H1 (cell line): Measurements from ENCODE around the gene TAAR9. TPM values are rescaled to one million over a fixed set of nuclear protein-coding genes. Genes with fewer than 3 reads are reported as not detected.

Experiments
- CTCF ChIA-PET: fragments of 300-600 bp; sonication (Branson Sonifier 250); formaldehyde crosslinking; loops from one replicate; lab custom pipeline; 2021; ENCODE audit not compliant: partially characterized antibody; lab: Charles Lee
- POLR2A ChIA-PET: fragments of 300-600 bp; sonication (Branson Sonifier 250); formaldehyde crosslinking; loops from one replicate; lab custom pipeline; 2021; ENCODE audit warnings: inconsistent platforms; ENCODE audit not compliant: partially characterized antibody; lab: Charles Lee
- DNase-seq, 2 experiments: peaks; one replicate each; pipeline versions ENCODE4 v3.0.0 to v3.0.0-alpha.2; 2010 to 2022; ENCODE audit warnings: low spot score in 2 of 2, low read depth in 1 of 2, mixed read lengths in 1 of 2
- FAIRE-seq: peaks from 2 replicates; lab custom pipeline; 2011; peaks lifted over from hg19 to GRCh38; lab: Jason Lieb, UNC
- H2AFZ ChIP-seq: 2 replicates; pipeline ENCODE4 v1.8.1; 2012; ENCODE audit warnings: low read length, inconsistent platforms
- H2AK5ac ChIP-seq: 2 replicates; pipeline ENCODE4 v1.6.1; 2013; ENCODE audit warnings: low read depth, low read length
- H2BK120ac ChIP-seq: replicated peaks from 2 replicates; pipeline ENCODE3; 2013; ENCODE audit warnings: low read depth, low read length, inconsistent platforms
- H2BK12ac ChIP-seq: 2 replicates; pipeline ENCODE4 v1.6.1; 2013; ENCODE audit warnings: low read depth, low read length
- H2BK15ac ChIP-seq: 2 replicates; pipeline ENCODE4 v1.6.1; 2013; ENCODE audit warnings: low read length
- H2BK20ac ChIP-seq: 2 replicates; pipeline ENCODE4 v1.6.1; 2013; ENCODE audit warnings: low read length
- H2BK5ac ChIP-seq: 2 replicates; pipeline ENCODE4 v1.6.1; 2013; ENCODE audit warnings: low read depth, low read length
- H3K14ac ChIP-seq: 2 replicates; pipeline ENCODE4 v1.6.1; 2013; ENCODE audit warnings: inconsistent platforms; ENCODE audit not compliant: insufficient read length
- H3K18ac ChIP-seq: 2 replicates; pipeline ENCODE4 v1.6.1; 2013; ENCODE audit warnings: low read length; ENCODE audit errors: extremely low read depth
- H3K23ac ChIP-seq: 2 replicates; pipeline ENCODE4 v1.6.1; 2013; ENCODE audit warnings: inconsistent platforms; ENCODE audit not compliant: insufficient read length
- H3K23me2 ChIP-seq: 2 replicates; pipeline ENCODE4 v1.6.1; 2013; ENCODE audit warnings: low read depth, low read length
- H3K27ac ChIP-seq: 2 replicates; pipeline ENCODE4 v1.6.1; 2011; ENCODE audit warnings: low read depth, low read length, inconsistent platforms
- H3K27me3 ChIP-seq, 4 experiments: replicated peaks in 1 of 4; 1 replicate in 1 of 4; 2 replicates in 3 of 4; pipeline versions ENCODE4 v1.6.1 to v1.8.1; 2011 to 2013; ENCODE audit warnings: low read length in 3 of 4, mild to moderate bottlenecking in 3 of 4, inconsistent platforms in 2 of 4, mixed read lengths in 2 of 4, moderate library complexity in 1 of 4; ENCODE audit not compliant: control insufficient read depth in 3 of 4, insufficient read depth in 3 of 4; ENCODE audit errors: extremely low read depth in 1 of 4
- H3K36me3 ChIP-seq, 4 experiments: 2 replicates each; pipeline versions ENCODE4 v1.6.1 to v1.8.1; 2011 to 2013; ENCODE audit warnings: mild to moderate bottlenecking in 4 of 4, low read length in 3 of 4, moderate library complexity in 2 of 4, control low read depth in 1 of 4, inconsistent platforms in 1 of 4; ENCODE audit not compliant: insufficient read depth in 4 of 4, control insufficient read depth in 2 of 4
- H3K4ac ChIP-seq: replicated peaks from 2 replicates; pipeline ENCODE3; 2013; ENCODE audit warnings: low read length, low read depth, mixed read lengths, inconsistent platforms; ENCODE audit not compliant: insufficient read length
- H3K4me1 ChIP-seq, 4 experiments: replicated peaks in 1 of 4; 1 replicate in 1 of 4; 2 replicates in 3 of 4; pipeline versions ENCODE4 v1.6.1 to v1.8.1; 2011 to 2013; ENCODE audit warnings: low read length in 3 of 4, inconsistent platforms in 2 of 4, mixed read lengths in 1 of 4; ENCODE audit not compliant: insufficient read depth in 4 of 4, control insufficient read depth in 3 of 4
- H3K4me2 ChIP-seq, 2 experiments: 2 replicates each; pipeline versions ENCODE4 v1.6.1 to v1.8.1; 2011 to 2013; ENCODE audit warnings: low read depth in 2 of 2, low read length in 2 of 2, control low read depth in 1 of 2, inconsistent platforms in 1 of 2, mild to moderate bottlenecking in 1 of 2; ENCODE audit not compliant: insufficient read depth in 1 of 2
- H3K4me3 ChIP-seq, 4 experiments: fragments of 200-600, 300-600 bp in 1 of 4; sonication (generic), shearing (Covaris generic), sonication (Bioruptor Twin) in 1 of 4; 2 replicates each; pipeline versions ENCODE4 v1.5.1 to v1.8.1; 2011 to 2016; ENCODE audit warnings: low read length in 4 of 4, low read depth in 3 of 4, control low read depth in 2 of 4, inconsistent platforms in 2 of 4, mild to moderate bottlenecking in 2 of 4, mixed read lengths in 1 of 4, moderate library complexity in 1 of 4; ENCODE audit not compliant: insufficient read depth in 2 of 4; ENCODE audit errors: extremely low read depth in 1 of 4
- H3K56ac ChIP-seq: replicated peaks from 2 replicates; pipeline ENCODE3; 2013; ENCODE audit warnings: low read depth, mild to moderate bottlenecking, mixed read lengths, low read length, inconsistent platforms; ENCODE audit not compliant: insufficient read length
- H3K79me1 ChIP-seq: 2 replicates; pipeline ENCODE4 v1.6.1; 2013; ENCODE audit warnings: low read depth, low read length, control low read depth
- H3K79me2 ChIP-seq, 2 experiments: 2 replicates each; pipeline versions ENCODE4 v1.6.1 to v1.8.1; 2012 to 2013; ENCODE audit warnings: low read length in 2 of 2, mild to moderate bottlenecking in 2 of 2, inconsistent platforms in 1 of 2; ENCODE audit not compliant: insufficient read depth in 2 of 2, control insufficient read depth in 1 of 2
- H3K9ac ChIP-seq, 4 experiments: replicated peaks in 1 of 4; 1 replicate in 1 of 4; 2 replicates in 3 of 4; pipeline versions ENCODE4 v1.6.1 to v1.8.1; 2011 to 2013; ENCODE audit warnings: low read depth in 3 of 4, low read length in 3 of 4, control low read depth in 2 of 4, mild to moderate bottlenecking in 2 of 4, moderate library complexity in 2 of 4, inconsistent platforms in 1 of 4; ENCODE audit errors: extremely low read depth in 1 of 4
- H3K9me3 ChIP-seq, 2 experiments: 2 replicates each; pipeline versions ENCODE4 v1.6.1 to v1.8.1; 2012 to 2013; ENCODE audit warnings: mild to moderate bottlenecking in 2 of 2, moderate library complexity in 2 of 2, control low read depth in 1 of 2, inconsistent platforms in 1 of 2, low read depth in 1 of 2, low read length in 1 of 2, mixed read lengths in 1 of 2; ENCODE audit not compliant: insufficient read depth in 2 of 2
- H4K20me1 ChIP-seq, 2 experiments: replicated peaks in 1 of 2; 2 replicates each; pipeline versions ENCODE3 to v1.8.1; 2011 to 2013; ENCODE audit warnings: inconsistent platforms in 2 of 2, low read length in 2 of 2, mild to moderate bottlenecking in 1 of 2; ENCODE audit not compliant: insufficient read depth in 2 of 2, control insufficient read depth in 1 of 2
- H4K5ac ChIP-seq: 2 replicates; pipeline ENCODE4 v1.6.1; 2013; ENCODE audit warnings: low read length, low read depth, mixed read lengths, inconsistent platforms; ENCODE audit not compliant: insufficient read length
- H4K8ac ChIP-seq: 2 replicates; pipeline ENCODE4 v1.8.0; 2013; ENCODE audit warnings: mild to moderate bottlenecking, moderate library complexity, low read length, inconsistent platforms; ENCODE audit not compliant: insufficient read depth; ENCODE audit errors: extremely low read depth
- H4K91ac ChIP-seq: replicated peaks from 2 replicates; pipeline ENCODE3; 2013; ENCODE audit warnings: low read length, mixed read lengths, inconsistent platforms; ENCODE audit not compliant: insufficient read length
- CREB1 ChIP-seq: IDR thresholded peaks from 2 replicates; pipeline ENCODE4 v1.6.1; 2012; ENCODE audit warnings: inconsistent platforms
- SAP30 ChIP-seq: fragments of 300-600 bp; sonication (generic); IDR thresholded peaks from 2 replicates; pipeline ENCODE4 v1.7.1; 2012; ENCODE audit warnings: low read length, moderate library complexity, mild to moderate bottlenecking, inconsistent platforms; ENCODE audit not compliant: insufficient read depth, insufficient replicate concordance
- SIN3A ChIP-seq, 2 experiments: IDR thresholded peaks in 1 of 2; conservative IDR thresholded peaks in 1 of 2; 2 replicates each; pipeline ENCODE4 v1.6.1; 2011 to 2012; ENCODE audit warnings: low read length in 2 of 2, improper control_type of control experiment in 1 of 2, low read depth in 1 of 2, mild to moderate bottlenecking in 1 of 2
- WGBS, 2 experiments: shearing (Covaris generic) in 1 of 2; methylation state at CpG; one replicate each; pipeline versions ENCODE4 v1.1.6 to v1.1.7; 2013 to 2015; ENCODE audit warnings: low lambda C conversion rate in 2 of 2, mixed read lengths in 2 of 2, inconsistent platforms in 1 of 2, low coverage in 1 of 2, missing lambda C conversion rate in 1 of 2; ENCODE audit not compliant: insufficient replicate concordance in 2 of 2, insufficient coverage in 1 of 2, insufficient read length in 1 of 2; ENCODE audit errors: extremely low coverage in 1 of 2, missing lambda C conversion rate in 1 of 2; 5-methylcytosine and 5-hydroxymethylcytosine counted together
- polyA plus RNA-seq, 7 experiments: library from polyadenylated mRNA; depleted of rRNA in 3 of 7; stranded (reverse) in 5 of 7; unstranded in 2 of 7; fragments of >200 nt in 5 of 7; fragments of 200-250 nt in 2 of 7; gene quantifications; 1 replicate in 5 of 7; 2 replicates in 1 of 7; 4 replicates in 1 of 7; pipeline versions ENCODE4 v1.2.1 to v1.2.3, GENCODE V29; 2011 to 2013; ENCODE audit warnings: missing spikeins in 2 of 7, mixed read lengths in 2 of 7
- total RNA-seq: library from RNA; stranded (reverse); fragmentation: NEBNext Ultra II Directional; extraction: Animal tissue kit (Norgen Biotek cat#: 25700); gene quantifications from 2 replicates; pipeline ENCODE4 v1.2.1, GENCODE V29; 2021

The TAAR9 gene
- total and polyA plus RNA-seq, 2 of the 8 experiments (the other 6 are each of a cell fraction or from before 2014, with no cell fraction given), result not detected

DNA sequence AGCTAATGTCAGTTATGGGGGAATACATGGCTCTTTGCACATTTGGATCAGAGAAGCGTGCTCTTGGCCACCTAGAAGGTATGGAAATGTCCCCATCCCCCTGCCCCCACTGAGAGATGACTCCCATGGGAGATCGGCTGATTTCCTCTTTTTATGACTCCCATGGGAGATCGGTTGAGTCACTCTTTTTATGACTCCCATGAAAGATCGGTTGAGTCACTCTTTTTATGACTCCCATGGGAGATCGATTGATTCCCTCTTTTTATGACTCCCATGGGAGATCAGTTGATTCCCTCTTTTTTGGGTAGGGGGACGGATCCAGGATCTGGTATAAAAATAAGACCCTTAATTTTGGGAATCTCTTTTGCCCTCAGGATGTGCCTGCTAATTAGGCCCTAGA, 10.3 kb upstream of the TAAR9 start:
- H2BK15ac ChIP-seq, result no peak overlapping the region
- H3K36me3 ChIP-seq, result no peaks in the 10 kb centered on the region
- no peak overlapping the region for H2BK12ac ChIP-seq
- no peaks in the 10 kb centered on the region for H3K23me2 ChIP-seq
- no peaks in the 10 kb centered on the region for H4K20me1 ChIP-seq
- H3K9ac ChIP-seq, result no peak overlapping the region
- H3K4me2 ChIP-seq, result no peak overlapping the region
- no peaks in the 10 kb centered on the region for H3K79me2 ChIP-seq
- H3K4me1 ChIP-seq, result peaks cover 0 to 2% (median 0%) of the 10 kb centered on the region in 4 experiments; a peak in 2 of 7 replicates
- H3K27me3 ChIP-seq, result no peaks in the 10 kb centered on the region
- CTCF ChIA-PET, result interaction anchor here (1.0 to 3.0 kb wide), 8 partner anchors 10 to 271 kb away, joined by 3 to 11 read pairs (median 4); partner anchors contain the start of genes SLC18B1 and TAAR9
- H4K91ac ChIP-seq, result no peak overlapping the region
- H3K9me3 ChIP-seq, result no peaks in the 10 kb centered on the region
- WGBS, 2 experiments, result 90% methylated on average over 6 of the region's 6 CpGs; no CpG with 5 or more reads in 1 of the 2 experiments
- H3K79me1 ChIP-seq, result no peaks in the 10 kb centered on the region
- no peak overlapping the region for H3K18ac ChIP-seq
- no peak overlapping the region for H3K4ac ChIP-seq
- no peak for FAIRE-seq
- H2AFZ ChIP-seq, result no peak overlapping the region
- no peak overlapping the region for H3K23ac ChIP-seq
- H2BK5ac ChIP-seq, result no peak overlapping the region
- H4K8ac ChIP-seq, result no peak overlapping the region
- no peak overlapping the region for H3K14ac ChIP-seq
- H2BK120ac ChIP-seq, result no peak overlapping the region
- DNase-seq, result no peak
- H4K5ac ChIP-seq, result no peak overlapping the region
- H3K4me3 ChIP-seq, result no peak overlapping the region
- no peak overlapping the region for H2AK5ac ChIP-seq
- H2BK20ac ChIP-seq, result no peak overlapping the region
- H3K27ac ChIP-seq, result no peak overlapping the region
- H3K56ac ChIP-seq, result no peak overlapping the region
- POLR2A ChIA-PET, result interaction anchor here (0.6 kb wide), 1 partner anchor 75 kb away, joined by 3 read pairs; no protein-coding TSS in a partner anchor
- no peak for TF ChIP-seq CREB1
- no peak for TF ChIP-seq SIN3A (conservative IDR thresholded peaks at IDR 0.05 in 1 of 2, IDR thresholded peaks at IDR 0.05 in 1 of 2; ENCODE audit: low read depth in 1 of 2, low read length in 2 of 2)
- TF ChIP-seq SAP30, result no peak
